GM20431 (cell line): ENCODE data around the gene ANTXR1.

ENCODE experiments used
- in situ Hi-C: fragments of 300-500 bp; cut with MseI, MboI; formaldehyde crosslinking; loops from one replicate; pipeline ENCODE4 v1.15.0; 2020; ENCODE audit warnings: low sequenced_read_pairs; ENCODE audit not compliant: unreplicated experiment

Gene ANTXR1

DNA sequence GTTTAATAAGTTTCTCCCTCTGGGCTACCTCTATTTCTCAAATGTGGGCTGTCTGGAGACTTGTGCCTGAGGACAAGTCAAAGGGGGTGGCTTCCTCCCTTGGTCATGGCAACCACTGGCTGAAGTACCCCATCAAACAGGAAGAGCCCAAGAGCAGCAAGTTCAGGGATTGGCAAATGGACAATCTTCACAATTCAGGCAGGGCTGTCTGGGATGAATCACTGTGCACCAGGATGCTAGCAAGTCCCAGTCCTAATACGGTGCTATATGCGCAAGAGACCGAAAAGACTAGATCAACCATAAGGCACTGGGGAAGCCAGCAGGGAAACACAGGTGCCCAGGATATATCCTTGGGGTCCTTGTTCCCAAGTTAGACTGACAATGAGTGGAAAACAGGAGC is 75.5 kb downstream of the ANTXR1 start:
- in situ Hi-C loops = no loop called here

GRCh38 chr2:69089266-69089665 is 76.3 kb downstream of the ANTXR1 start:
- in situ Hi-C loops = no loop called here

DNA sequence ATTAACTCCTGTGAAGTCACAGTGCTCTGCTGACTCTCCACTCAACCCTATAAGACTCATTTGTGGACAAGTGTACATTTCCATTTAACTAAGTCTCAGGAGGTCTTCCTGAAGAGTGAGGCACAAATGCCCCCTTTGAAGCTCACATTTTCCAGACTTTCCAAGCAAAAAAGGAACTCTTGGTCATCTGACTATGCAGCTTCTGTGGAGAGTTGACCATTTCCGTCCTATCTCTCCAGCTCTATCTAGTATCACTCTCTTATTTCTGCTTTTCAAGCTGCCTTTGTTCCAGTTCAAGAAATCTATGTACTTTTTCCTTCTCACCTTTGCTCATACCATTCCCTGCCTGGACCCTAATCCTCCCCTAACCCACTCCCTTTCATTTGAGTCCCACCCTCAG is 77.0 kb downstream of the ANTXR1 start:
- in situ Hi-C loops = no loop called here

GRCh38 chr2:69090820-69091219 is 77.8 kb downstream of the ANTXR1 start:
- in situ Hi-C loops = no loop called here

DNA sequence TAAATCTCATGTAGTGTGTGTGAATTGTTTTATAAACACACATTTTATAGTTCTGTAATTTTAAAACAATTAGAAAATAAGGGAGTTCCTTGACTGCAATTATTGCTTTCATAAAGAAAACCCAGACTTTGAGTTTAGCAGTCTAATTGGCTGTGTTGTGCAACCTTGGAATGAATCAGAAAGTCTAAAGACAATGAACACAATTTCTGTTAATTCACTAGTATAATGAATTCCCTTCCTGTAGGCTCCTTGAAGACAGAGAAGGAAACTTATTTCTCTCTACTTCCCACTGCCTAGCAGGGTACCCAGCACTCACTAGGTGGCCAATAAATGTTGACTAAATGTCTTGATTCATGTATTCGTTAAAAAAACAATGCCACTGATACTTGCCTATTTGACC is 79.9 kb downstream of the ANTXR1 start:
- in situ Hi-C loops = no loop called here

GRCh38 chr2:69095305-69095704 is 82.3 kb downstream of the ANTXR1 start:
- in situ Hi-C loops = no loop called here

- in situ Hi-C loops = no loop called here
Observed at GRCh38 chr2:69096326-69097095, 83.5 kb downstream of the ANTXR1 start.

DNA sequence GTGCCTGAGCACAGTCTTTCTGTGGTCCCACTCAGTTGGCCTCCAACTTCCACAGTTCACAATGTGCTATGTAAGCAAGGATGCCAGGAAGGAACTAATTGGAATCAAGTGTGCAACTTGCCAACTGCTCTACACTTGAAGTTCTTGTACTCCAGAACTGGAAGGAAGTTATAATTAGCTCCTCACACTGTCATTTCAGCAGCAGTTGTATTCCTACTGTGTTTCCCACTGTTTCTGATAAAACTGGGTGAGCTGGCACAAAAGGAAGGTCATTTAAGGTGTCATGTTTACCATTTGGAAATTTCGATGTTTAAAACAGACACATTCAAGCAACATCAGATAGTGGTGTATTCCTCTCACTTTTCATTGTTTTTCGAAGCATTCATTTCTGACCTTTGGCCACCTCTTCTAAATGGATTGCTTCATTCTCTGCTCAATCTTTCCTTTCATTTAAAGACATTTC is 84.2 kb downstream of the ANTXR1 start:
- in situ Hi-C loops = no loop called here

DNA sequence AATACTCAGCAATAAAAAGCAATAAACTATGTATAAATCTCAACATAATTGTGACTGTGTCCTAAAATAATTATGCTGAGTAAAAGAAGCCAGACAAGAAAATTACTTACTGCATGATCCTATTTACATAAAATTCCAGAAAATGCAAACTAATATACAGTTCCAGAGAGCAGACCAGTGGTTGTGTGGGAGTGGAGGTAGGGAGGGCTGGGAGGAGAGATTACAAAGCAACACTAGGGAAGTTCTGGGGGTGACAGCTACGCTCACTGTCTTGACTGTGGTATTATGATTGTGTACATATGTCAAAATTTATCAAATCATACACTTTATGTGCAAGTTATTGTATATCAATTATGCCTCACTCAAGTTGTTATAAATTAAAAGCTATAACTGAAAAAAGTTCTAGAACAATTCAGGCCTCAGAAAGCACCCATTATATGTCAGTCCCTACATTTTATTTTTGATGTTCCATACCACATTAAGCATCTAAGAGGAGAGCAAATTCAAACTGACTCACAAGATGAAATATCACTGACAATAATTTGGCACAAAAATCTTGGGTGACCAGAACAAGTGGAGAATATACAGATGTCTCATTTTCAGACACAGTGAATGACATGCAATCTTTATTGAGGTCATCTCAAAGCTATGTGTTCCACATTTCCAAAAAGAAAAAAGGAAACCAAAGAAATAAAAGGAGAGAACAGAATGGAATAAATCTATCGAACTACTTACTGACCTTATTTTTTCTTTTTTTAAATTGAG is 85.1 kb downstream of the ANTXR1 start:
- in situ Hi-C loops = no loop called here

GRCh38 chr2:69099541-69099940 is 86.6 kb downstream of the ANTXR1 start:
- in situ Hi-C loops = no loop called here

- in situ Hi-C loops = no loop called here
Observed at GRCh38 chr2:69100220-69100723, 87.3 kb downstream of the ANTXR1 start.

DNA sequence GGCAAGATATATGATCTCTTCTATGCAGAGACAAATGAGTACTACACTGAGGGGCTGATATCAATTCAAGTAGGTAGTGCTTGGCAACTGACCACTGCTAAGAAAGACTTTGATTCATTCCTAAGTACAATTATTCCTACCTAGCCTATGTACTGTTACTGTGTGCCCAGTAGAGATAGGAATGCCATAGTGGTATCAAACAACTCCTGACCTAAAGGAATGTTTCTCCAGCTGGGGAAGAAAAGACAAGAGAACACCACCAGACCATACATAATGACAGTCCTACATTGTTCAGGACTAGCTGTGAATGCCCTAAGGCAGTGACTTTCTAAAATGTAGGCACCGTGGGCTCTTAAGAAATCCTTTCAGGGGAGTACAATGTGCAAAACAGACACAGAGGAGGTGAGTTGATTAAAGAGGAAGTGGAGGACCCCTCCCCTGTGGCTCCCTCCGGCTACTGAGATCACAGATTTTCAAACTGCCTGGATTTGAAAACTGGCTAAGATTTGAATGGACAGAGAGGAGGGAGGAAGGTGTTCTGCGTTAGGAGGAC is 89.1 kb downstream of the ANTXR1 start:
- in situ Hi-C loops = no loop called here

DNA sequence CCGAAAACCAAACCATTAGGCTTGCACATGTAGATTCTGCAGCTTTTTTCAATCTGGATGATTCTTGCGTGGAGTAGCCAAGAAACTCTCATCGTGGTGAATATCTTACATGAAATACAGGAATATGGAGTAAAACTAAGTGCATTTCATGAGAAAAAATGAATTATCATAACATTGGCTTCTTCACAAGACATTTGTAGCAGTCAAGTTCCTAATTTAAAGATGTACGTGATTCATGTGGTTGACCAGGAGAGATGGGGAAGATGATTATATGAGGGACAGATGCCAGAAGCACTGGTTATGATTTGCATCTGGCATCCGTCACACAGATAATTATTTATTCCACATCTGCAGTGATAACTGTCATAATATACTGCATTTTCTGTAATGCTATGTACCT is 90.4 kb downstream of the ANTXR1 start:
- in situ Hi-C loops = no loop called here

DNA sequence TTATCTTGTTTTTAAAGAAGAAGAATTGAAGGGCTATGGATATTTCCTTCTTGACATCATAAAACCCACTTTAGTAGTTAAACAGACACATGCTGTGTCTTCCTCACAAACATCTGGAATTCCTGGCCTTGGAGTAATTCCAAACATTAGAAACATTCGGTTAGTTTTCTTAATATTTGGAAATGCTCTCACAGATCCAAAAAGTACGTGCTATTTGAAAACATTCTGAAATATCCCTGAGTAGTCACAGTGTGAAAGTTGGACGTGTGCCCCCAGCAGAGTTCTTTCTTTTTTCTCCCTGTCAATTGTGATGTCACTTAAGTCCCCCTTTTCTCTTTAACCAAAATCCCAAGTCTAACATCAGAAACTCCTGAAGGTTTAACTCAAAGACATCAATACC is 91.3 kb downstream of the ANTXR1 start:
- in situ Hi-C loops = no loop called here

DNA sequence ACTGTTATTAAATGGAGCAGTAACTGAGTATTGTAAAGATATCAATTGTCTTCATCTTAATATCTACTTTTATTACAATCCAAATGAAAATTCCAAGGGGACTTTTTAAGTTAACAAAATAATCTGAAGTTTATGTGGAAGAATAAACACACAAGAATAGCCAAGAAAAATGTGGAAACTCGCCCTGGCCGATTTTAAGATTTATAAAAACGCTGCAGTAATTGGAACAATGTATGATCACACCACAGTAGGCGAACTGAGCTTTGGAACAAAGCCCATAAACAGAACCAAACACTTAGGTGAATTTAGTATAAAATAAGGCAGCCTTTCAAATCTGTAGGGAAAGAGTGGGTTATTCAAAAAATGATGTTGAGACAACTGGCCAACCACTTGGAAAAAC is 96.3 kb downstream of the ANTXR1 start:
- in situ Hi-C loops = no loop called here

GRCh38 chr2:69111076-69111475 is 98.1 kb downstream of the ANTXR1 start:
- in situ Hi-C loops = no loop called here

GRCh38 chr2:69113627-69114026 is 100.6 kb downstream of the ANTXR1 start:
- in situ Hi-C loops = no loop called here

DNA sequence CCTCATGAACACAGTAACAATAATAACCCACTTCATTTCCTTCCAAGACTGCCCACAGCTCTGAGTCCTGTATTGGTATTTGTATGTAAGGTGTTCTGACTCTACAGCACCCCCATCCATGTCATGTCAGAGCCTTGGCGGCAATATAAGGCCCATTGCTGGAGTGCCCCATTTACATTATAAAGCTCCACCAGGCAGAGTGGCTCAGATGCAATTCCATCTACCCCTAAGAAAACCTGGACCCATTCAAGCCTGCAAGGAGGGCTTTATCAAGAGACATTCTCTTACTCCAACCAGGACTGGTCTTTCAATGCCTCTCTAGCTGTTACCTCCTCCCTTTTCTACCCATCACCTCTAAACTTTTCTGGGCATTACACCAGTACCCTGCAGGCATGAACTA is 101.6 kb downstream of the ANTXR1 start:
- in situ Hi-C loops = no loop called here

DNA sequence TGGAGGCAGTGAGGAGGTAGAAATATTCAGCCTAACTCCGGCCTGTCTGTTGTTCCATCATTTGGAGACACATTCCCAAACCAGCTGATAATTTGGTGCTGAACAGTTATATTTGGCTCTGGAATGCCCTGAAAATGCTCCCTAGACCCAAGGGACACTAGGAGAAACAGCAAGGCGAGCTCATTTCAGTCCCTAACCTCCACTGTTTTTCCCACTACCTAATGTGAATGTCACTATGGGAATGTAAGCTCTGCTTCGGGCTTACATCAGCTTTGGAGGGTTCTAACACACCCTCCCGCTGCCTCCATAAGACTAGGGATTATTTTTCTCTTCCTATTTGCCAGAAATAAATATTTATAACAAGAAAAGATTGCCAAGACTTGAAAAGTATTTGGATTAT is 103.5 kb downstream of the ANTXR1 start:
- in situ Hi-C loops = no loop called here

DNA sequence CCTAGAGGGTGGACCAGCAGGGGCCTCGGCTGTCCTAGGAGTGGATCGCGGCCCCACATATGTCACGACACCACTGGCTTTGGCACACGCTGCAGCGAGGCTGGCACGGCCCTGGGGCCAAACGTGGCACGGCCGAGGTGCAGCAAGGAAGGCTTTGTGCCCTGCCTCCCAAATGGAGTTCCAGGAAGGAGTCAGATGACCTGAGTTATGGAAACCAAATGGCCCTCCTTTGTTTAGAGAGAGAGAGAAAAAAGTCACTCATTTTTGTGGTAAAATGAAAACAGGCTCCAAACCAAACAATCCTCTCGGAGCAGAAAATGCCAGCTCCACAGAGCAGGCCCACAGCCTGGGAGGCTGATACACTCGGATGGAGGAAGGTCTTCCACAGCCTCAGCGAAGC is 105.6 kb downstream of the ANTXR1 start:
- in situ Hi-C loops = no loop called here
